Esophagus muscularis mucosa (tissue), 4 donors: ENCODE measurements around the gene KCNJ15.

Source experiments
- CTCF ChIP-seq, 3 experiments: fragments of 200-600 bp in 2 of 3; fragments of 450-650 bp in 1 of 3; sonication (generic) in 2 of 3; IDR thresholded peaks; one replicate each; pipeline ENCODE4 v1.5.1; 2017 to 2019; ENCODE audit warnings: antibody characterized with exemption in 3 of 3, mild to moderate bottlenecking in 2 of 3, moderate library complexity in 1 of 3
- EP300 ChIP-seq: sonication (generic); formaldehyde crosslinking; IDR thresholded peaks from one replicate; pipeline ENCODE4 v1.6.1; 2017; ENCODE audit warnings: antibody characterized with exemption
- POLR2A ChIP-seq: fragments of 450-650 bp; IDR thresholded peaks from one replicate; pipeline ENCODE4 v1.6.1; 2017; ENCODE audit warnings: antibody characterized with exemption, moderate library complexity, mild to moderate bottlenecking, low read depth

GRCh38 chr21:38211321-38211720 is 45.5 kb upstream of the KCNJ15 start:
- no peak for TF ChIP-seq CTCF (IDR thresholded peaks at IDR 0.05)
- no peak for TF ChIP-seq POLR2A
- no peak for TF ChIP-seq EP300
